HG02623 (cell line): ENCODE data around the gene INCENP.
"Not testable (repeated sequence)": the region's sequence is repeated elsewhere in the genome, so short reads cannot be mapped to it uniquely, and the experiment has no call there.

Experiments used
- ATAC-seq: cut with Tn5 transposase; IDR thresholded peaks from one replicate; pipeline ENCODE4 v1.9.1; 2021; ENCODE audit warnings: moderate library complexity; ENCODE audit not compliant: unreplicated experiment

INCENP gene

DNA sequence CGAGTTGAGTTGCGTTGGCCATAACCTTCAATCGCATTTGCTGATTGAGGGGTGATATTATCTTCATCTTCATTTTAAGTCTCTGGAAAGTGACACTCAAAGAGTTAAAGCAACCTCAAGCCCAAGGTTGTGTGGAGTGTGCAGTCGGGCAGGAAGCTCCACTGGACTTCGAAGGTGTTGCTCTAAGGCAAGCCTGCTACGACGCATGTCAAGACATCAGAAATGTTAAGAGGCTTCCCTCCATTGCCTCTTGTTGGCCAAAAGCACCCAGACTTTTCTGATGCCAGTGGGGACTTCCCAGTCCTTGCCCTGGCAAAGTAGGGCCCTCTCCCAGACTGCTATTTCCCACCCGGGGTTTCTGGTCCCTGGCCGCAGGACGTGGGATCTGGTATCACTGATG, 42.6 kb downstream of the INCENP start:
- no peak for ATAC-seq

DNA sequence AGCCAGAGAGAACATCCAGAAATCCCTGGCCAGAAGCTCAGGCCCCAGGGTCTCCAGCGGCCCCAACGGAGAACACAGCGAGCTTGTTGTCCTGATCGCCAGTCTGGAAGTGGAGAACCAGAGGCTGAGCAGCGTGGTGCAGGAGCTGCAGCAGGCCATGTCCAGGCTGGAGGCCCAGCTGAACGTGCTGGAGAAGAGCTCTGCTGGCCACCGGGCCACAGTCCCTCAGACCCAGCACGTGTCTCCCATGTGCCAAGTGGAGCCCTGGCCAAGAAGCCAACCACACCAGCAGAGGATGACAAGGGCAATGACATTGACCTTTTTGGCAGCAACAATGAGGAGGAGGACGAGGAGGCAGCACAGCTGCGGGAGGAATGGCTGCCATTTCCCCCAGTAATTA, 45.6 kb downstream of the INCENP start:
- no peak for ATAC-seq

DNA sequence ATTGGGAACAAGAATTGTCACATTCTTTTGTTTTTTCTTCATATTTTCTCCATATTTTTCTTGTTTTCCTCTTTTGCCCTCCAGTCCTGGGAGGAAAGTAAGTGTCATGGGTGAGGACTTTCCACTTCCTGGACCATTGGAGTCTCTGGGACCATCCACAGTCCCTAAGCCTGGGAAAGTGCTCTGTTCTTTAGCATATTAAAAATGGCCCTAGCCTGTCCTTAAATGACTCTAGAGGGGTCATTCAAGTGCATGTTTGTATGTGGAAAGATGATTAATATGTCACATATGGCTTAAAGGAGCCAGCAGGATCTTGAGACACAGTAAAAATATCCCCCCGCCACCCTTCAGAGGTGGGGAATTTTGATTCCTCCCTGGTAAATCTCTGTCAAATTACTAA, 46.1 kb downstream of the INCENP start:
- ATAC-seq = no peak

DNA sequence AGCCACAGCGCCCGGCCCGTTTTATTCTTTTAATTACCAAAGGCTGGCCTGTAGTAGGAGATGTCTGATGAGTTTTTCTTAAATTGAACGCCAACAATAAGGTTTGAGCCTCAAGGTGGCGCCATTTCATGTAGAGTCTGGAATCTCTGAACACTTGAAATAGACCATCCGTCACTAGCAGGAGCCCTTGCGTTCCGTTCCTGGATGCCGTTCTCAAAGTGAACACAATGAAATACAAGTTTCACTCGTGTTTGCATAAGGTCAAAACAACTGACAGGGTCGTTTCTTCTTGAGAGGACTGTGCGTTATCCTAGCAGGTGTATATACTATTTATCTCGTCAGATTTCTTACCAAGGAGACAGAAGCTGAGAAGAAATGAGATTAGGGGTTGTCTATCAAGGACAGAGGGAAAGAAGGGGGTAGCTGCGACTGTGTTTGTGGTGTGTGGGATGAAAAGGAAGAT, 47.5 kb downstream of the INCENP start:
- ATAC-seq = no peak

DNA sequence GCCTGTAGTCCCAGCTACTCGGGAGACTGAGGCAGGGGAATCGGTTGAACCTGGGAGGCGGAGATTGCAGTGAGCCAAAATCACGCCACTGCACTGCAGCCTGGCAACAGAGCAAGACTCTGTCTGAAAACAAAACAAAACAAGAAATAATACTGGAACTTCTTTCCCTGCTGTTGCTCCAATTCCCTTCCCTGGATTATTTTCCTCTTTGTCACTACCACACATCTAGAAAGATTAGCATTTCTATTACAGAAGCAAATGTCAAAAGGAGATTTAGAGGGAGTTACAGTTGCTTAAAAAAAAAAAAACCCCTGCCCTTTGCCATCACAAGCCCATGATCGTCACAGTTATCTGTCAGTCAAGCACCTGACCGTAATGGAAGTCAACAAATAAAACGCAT, 48.5 kb downstream of the INCENP start:
- ATAC-seq = no peak

DNA sequence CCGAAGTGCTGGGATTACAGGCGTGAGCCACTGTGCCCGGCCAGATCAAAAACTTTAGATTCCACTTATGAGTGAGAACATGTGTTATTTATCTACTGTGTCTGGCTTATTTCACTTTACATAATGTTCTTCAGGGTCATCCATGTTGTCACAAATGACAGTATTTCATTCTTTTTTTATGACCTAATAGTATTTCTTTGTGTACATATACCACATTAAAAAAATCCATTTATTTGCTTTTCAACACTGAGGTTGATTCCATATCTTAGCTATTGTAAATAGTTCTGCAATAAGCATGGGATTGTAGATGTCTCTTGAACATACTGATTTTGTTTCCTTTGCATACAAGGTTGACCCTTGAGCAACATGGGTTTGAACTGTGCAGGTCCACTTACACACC, 53.0 kb downstream of the INCENP start:
- ATAC-seq = no peak

DNA sequence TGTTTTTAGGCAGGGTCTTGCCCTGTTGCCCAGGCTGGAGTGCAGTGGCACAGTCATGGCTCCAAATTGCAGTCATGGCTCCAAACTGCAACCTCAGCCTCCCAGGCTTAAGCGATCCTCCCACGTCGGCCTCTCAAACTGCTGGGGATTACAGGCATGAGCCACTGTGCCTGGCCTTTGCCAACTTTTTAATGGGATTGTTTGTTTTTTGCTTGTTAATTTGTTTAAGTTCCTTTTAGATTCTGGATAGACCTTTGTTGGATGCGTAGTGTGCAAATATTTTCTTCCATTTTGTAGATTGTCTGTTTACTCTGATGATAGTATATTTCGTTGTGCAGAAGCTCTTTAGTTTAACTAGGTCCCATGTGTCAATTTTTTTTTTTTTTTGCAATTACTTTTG, 56.2 kb downstream of the INCENP start:
- ATAC-seq = no peak

DNA sequence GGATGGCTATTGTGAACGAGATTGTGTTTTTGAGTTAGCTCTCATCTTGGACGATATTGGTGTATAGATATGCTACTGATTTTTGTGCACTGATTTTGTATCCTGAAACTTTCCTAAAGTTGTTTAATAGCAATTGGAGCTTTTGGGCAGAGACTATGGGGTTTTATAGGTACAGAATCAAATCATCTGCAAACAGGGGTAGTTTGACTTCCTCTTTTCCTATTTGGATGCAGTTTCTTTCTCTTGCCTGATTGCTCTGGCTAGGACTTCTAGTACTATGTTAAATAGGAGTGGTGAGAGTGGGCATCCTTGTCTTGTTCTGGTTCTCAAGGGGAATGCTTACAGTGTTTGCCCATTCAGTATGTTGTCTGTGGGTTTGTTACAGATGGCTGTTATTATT, 57.3 kb downstream of the INCENP start:
- no peak for ATAC-seq

DNA sequence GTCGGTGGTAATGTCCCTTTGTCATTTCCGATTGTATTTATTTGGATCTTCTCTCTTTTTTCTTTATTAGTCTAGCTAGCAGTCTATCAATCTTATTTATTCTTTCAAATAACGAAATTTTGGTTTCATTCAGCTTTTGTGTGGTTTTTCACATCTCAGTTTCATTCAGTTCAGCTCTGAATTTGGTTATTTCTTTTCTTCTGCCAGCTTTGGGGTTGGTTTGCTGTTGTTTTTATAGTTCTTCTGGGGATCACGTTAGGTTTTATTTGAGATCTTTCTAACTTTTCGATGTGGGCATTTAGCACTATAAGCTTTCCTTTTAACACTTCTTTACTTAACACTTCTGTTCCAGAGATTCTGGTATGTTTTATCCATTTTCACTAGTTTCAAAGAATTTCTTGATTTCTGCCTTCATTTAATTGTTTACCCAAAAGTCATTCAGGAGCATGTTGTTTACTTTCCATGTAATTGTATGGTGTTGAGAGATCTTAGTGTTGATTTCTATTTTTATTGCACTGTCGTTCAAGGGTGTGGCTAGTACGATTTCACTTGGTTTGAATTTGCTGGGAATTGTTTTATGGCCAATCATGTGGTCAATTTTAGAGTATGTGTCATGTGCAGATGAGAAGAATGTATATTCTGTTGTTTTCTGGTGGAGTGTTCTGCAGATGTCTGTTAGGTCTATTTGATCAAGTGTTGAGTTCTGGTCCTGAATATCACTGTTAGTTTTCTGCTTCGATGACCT, 58.5 kb downstream of the INCENP start:
- ATAC-seq = no peak

DNA sequence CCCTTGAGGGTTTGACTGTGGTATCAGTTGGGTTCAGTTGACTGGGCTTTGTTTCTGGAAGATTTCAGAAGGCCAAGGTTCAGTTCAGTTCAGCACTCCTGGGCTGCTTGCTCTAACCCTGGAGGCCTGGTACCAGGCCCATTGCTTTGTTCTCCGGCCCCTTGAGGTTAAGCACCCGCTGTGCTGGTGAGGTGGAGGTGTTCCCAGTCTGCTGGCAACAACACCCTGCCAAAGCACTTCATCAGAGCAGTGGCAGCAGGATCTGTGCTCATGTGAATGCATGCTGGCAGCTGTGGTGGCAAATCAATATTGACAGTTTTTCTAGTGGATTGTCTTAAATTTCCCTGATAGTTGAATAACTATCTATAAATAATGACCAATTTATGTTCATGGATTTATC, 62.4 kb downstream of the INCENP start:
- ATAC-seq = no peak

DNA sequence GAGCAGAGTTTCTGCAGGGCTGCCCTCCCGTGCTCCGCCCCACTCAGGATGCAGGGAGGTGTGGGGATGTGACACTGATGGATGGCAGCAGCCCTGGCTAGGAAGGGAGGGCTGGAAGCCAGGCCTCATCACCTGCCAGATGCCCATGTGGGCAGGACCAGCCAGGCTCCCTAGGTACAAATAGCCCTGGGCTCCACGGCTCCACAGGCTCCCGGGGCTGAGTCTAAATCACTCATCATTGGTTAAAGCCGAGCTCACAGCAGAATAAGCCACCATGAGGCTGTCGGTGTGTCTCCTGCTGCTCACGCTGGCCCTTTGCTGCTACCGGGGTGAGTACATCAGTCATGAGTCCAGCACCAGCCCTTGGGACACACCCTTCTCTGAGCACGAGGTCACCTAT, 66.2 kb downstream of the INCENP start, which contains the start of gene SCGB1D1:
SCGB1D1 (plus strand) TSS at position 206 of the 400 bp plus-strand sequence; CDS start at position 275, 69 bp downstream.
- ATAC-seq = no peak

DNA sequence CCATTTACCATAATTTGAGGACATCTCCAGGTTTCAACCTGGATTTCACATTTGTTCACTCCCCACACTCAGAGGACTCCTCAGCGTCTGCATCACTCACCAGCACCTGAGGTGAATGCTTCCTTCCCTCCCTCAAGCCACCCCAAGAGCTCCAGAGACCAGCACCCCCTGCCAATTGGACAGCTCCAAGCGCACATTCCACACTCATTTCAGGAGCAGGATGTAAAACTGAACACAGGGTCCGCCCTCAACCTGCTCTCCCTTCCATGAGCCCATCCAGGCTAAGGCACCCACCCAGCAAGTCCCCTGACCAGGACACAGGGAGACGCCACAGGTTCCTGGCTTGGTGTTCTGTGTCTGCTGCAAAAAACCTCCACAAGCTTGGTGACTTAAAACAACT, 70.1 kb downstream of the INCENP start:
- ATAC-seq = no peak

DNA sequence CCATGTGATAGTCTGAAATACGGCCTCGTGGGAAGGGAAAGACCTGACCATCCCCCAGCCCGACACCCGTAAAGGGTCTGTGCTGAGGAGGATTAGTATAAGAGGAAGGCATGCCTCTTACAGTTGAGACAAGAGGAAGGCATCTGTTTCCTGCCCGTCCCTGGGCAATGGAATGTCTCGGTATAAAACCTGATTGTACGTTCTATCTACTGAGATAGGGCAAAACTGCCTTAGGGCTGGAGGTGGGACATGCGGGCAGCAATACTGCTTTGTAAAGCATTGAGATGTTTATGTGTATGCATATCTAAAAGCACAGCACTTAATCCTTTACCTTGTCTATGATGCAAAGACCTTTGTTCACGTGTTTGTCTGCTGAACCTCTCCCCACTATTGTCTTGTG, 71.2 kb downstream of the INCENP start:
- not testable (repeated sequence) for ATAC-seq

DNA sequence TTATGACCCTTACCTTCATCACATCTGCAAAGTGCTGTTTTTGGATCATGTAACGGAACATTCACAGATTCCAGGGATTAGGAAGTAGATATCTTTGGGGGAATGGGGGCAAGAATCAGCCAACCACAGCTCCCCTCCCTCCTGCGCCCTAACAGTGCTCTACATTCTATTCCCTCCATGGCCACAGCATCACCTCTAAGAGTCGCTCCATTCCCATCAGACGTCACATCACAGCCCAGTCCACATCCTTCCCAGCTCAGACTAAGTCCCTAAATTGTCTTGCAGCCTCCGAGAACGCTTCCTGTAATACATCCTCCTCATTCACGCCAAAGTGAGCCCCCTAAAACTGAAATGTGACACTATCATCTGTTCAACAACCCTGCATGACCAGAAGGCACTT, 72.1 kb downstream of the INCENP start:
- ATAC-seq = no peak

DNA sequence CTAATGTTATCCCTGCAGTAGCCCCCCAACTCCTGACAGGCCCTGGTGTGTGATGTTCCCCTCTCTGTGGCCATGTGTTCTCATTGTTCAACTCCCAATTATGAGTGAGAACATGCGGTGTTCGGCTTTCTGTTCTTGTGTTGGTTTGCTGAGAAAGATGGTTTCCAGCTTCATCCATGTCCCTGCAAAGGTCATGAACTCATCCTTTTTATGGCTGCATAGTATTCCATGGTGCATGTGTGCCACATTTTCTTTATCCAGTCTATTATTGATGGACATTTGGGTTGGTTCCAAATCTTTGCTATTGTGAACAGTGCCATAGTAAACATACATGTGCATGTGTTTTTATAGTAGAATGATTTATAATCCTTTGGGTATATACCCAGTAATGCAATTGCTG, 73.6 kb downstream of the INCENP start:
- not testable (repeated sequence) for ATAC-seq

DNA sequence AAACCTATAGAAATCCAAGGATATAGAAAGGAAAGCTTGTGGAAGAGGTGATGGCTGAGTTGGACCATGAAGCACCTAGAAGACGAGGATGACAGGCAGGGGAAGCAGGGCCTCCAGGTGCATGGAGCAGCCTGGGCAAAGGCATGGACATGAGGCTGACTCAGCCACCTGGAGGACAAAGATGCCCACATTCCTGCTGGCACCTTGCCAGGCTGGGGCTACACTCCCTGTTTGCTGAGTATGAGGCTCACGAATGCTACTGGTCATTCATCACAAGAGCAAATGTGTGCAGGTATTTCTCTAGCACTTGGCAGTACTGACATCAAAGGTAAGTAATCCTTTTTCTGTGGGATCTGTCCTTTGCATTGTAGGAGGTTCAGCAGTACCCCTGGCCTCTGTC, 77.6 kb downstream of the INCENP start:
- no peak for ATAC-seq
